GM21367 (cell line): ENCODE measurements around the gene KLHL29.

ENCODE experiments used
- ATAC-seq: cut with Tn5 transposase; IDR thresholded peaks from one replicate; pipeline ENCODE4 v1.9.1; 2021; ENCODE audit not compliant: unreplicated experiment

The KLHL29 gene

GRCh38 chr2:23664066-23664788 lies 279.2 kb downstream of the KLHL29 start:
- no peak for ATAC-seq

DNA sequence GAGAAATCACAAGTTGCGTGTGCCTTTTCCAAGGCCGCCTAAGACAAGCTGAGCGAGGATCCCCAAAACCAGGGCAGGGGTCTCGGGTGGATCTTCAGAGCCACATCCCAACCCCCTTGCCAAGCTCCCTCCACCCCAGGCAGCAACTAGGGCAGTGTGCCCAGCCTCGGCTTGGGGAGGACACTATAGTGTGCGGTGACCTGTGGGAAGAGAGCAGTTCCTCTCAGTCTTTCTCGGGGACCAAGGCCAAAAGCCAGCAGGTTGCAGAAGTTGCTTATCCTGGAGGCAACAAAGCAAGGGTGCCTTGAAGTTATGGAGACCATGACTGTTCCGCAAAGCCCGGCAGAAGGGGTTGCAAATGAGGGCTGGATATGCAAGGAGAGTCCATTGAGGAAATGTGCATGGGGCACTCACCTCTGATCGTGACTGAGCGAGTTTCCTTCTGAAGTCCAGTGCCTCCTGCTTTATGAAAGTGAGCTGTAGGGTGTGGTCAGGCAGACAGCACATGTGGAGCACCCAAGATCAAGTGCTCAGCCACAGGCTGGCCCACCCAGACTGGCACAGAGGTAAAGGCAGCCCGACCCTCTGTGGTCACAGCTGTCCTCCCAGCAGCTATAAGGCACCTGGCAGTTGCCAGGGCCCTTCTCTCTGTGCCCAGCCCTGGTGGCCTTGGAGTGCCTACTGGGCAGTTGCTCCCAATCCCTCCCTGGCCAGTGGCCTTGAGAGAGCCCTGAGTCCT lies 281.4 kb downstream of the KLHL29 start:
- no peak for ATAC-seq

DNA sequence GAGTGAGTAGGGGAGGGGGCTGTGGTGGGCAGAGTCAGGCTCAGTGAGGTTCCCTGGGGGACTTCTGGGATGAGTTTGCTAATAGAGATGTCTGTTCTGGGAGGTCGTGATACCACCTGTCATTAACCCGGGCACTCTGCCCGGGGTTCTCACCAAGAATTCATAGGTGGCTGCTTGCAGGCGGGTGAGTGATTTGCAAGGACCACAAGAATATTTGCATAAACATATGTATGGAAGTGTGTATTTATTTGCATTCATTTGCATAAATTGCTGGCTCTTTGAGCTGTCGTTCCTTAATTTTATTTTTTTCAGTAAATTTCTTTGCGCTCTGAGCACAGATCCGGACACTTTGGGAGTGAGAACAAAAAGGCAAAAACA lies 282.0 kb downstream of the KLHL29 start:
- ATAC-seq = no peak

DNA sequence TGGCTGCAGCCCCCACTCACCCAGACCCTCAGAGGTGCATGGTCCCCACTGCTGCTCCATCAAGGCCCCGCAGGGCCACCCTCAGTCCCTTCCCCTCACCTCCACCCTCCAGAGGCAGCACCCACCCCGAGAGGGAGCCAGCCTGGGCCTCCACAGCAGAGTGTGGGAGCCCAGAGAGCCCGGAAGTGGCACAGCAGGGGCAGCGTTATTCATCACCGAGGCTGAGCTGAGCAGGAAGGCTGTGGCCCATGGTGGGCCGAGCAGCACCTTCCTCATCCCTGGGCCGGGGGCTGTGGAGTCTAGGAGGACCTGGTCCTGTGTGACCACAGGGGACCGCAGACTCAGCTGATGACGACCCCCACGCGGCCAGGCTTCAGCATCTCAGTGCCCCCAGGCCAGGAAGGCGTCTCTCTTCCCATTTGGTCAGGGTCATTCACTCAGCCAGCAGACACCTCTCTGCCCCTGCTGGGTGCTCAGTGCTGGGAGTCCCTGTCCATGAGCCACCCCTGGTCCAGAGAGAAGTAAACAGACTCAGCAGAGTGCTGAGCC lies 283.9 kb downstream of the KLHL29 start:
- no peak for ATAC-seq

GRCh38 chr2:23669413-23670244 lies 284.6 kb downstream of the KLHL29 start:
- ATAC-seq = no peak

DNA sequence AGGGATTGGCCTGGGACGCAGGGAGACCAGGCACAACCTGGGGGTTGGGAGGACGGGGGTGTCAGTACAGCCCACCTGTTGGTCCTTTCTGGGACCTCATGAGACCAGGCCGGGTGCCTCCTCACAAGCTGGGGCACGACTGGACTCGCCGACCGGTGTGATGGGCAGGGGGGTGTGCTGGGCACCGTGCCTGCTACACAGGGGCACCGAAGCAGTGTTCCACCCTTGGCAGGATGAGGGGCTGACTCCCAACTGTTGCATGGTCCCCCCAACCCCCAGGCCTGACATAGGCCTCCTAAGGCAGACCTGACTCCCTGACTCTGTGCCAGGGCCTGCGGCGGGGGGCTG lies 285.2 kb downstream of the KLHL29 start:
- no peak for ATAC-seq

- no peak for ATAC-seq
Observed at GRCh38 chr2:23673082-23673481, 288.1 kb downstream of the KLHL29 start.

DNA sequence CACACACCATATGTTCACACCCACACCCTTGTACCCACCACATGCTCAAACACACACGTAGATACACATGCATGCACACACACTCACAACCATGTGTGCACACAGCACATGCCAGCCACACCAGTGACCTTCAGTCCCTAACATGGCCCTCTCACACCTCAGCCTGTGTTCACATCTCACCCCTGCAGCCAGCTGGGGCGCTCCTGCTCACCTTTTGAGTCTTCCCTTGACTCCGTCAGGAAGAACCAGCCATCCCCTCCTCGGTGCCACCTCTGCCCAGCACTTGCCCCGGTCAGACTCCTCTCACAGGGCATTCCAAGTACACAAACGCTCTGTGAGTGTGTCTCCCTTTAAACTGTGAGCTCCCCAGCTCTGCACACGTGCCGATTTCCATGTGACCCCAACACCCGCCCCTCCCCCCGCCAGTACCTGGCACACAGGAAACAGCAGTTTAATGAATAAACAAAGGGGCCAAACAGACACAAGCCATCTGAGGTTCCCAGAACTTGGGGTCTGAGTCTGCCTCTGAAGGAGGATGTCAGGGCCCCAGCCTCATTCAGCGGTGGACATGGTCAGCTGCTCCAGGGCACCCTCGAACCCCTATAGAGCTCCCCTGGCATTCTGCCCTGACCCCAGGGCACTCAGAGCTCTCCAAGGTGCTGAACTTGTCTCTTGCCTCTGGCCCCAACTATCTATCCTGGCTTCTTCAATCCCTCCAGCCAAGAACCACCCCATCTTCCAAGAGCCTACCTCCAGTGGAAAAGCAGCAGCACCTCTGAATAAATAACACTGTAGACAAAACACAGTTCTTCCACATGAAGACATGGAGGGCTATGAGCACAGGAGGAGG lies 289.1 kb downstream of the KLHL29 start:
- no peak for ATAC-seq

- no peak for ATAC-seq
Observed at GRCh38 chr2:23675506-23675905, 290.5 kb downstream of the KLHL29 start.

DNA sequence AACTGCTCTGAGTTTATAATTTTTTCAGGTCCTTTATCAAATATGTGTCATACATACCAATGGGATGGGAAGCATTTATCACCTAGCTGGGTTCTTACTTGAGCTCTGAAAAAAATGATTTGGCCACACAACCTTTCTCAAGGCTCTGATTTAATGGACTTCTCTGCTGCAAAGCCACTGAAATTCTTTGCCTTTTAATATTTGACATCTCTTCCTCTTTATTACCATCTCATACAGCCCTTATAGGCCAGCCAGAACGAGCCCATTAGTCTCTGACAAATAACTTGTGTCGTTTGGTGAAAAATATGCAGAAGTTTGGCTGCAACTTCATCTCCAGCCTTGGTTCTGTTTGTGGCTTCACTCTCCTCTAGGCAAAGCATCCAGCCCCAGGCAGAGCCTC lies 292.9 kb downstream of the KLHL29 start:
- ATAC-seq = no peak

DNA sequence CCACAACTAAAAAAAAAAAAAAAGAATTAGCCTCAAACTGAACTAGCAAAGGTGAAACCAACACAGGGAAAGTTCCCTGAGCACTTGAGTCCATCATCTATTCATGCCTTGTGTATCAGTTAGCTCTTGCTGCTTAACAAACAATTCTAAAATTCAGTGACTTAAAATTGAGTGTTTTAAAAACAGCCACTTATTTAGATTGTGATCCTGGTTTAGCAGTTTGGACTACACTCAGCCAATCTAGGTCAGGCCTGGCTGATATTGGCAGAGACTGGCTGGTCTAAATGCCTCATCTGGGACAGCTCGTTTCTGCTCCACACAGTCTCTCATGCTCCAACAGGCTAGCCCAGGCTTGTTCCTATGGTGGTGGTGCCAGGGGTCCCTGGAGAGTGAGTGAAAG lies 294.1 kb downstream of the KLHL29 start:
- no peak for ATAC-seq

- ATAC-seq = no peak
Observed at GRCh38 chr2:23680951-23681350, 296.0 kb downstream of the KLHL29 start.

- no peak for ATAC-seq
Observed at GRCh38 chr2:23681356-23682140, 296.6 kb downstream of the KLHL29 start.

GRCh38 chr2:23682481-23682880 lies 297.5 kb downstream of the KLHL29 start:
- ATAC-seq = no peak

GRCh38 chr2:23683001-23683400 lies 298.0 kb downstream of the KLHL29 start:
- ATAC-seq = no peak

DNA sequence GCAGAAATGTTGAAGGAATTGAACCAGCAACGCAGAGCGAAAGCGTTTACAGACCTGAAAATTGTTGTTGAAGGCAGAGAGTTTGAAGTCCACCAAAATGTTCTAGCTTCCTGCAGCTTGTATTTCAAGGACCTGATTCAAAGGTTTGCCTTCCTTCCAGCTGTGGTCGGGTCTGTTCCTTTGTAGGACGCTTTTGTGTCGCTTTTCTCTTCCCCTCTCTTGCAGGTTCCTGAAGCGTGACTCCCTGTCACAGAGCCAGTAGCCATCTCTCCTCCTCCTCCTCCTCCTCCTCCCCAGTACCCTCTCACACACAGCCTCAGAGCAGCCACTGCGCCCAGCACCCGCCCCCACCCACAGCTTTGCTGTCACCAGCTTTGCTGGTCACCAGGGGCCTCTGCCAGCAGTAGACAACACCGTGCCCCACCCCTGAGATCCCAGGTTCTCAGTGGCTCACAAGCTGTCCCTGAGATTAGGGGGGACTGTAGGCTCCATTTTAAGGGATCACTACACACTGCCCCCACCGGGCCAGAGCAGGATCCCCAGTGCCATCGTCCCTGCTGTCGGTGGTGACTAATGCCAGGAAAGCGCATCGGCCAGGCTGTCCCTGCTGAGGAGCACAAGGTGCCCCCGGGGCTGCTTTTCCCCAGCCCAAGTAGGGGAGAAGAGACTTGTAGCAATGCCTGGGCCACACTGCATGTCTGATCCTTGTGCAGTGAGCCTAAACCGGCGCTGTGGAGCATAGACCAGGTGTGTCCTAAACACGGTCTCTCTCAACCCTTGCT lies 299.6 kb downstream of the KLHL29 start:
- ATAC-seq = no peak

DNA sequence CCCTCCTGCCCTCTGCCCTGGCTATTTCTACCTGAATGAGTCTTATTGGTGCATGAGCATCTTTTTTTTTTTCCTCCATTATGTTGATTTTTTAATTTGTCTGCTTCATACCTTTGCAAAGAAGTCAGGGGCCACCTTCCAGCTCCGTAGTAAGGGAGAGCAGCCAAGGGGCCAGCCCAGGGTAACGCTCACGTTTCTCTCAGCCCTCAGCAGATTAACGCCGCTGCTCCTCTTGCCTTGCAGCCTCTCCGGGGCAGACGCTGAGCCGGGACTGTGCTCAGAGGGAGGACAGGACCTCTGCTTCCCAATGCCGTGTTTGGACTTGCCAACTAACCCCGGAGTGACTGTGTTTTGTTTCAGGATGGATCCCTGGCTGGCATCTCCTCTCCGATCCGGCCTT lies 300.2 kb downstream of the KLHL29 start:
- ATAC-seq = no peak

GRCh38 chr2:23685706-23686105 lies 300.7 kb downstream of the KLHL29 start:
- ATAC-seq = no peak

DNA sequence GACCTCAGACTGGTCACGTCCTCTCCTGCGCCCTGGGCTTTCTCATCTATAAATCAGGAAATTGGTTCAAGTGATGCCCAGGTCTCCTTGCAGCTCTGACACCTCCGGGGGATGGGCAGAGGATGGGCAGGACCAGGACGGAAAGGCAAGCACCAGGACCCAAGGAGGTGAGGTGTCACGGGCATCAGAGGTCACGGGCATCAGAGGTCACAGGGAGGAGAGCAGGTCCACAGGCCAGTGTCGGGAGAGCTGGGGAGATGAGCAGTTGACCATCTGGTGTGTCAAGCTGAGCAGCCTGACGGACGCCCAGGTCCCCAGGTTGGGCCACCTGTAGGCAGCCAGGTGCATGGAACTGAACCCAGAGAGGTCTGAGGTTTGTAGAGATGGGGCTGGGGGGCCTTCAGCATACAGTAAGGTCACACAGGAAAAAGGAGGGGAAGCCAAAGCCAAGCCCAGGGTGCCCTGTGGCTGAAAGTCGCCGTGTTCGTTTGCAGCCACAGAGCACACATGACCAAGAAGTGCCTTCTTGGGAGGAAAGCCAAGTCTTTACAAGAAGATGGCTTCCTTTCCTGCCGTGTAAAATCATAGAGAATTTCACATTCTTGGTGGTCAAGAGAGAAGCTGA lies 301.5 kb downstream of the KLHL29 start:
- no peak for ATAC-seq
